Mesendoderm (in vitro differentiated cells): Measurements from ENCODE around the gene FCN3.

Experiments
- DNase-seq: peaks from one replicate; pipeline ENCODE4 v3.0.0; 2013
- H2AK5ac ChIP-seq: 2 replicates; pipeline ENCODE4 v1.6.1; 2013; ENCODE audit warnings: low read length, inconsistent platforms
- H2BK120ac ChIP-seq: 2 replicates; pipeline ENCODE4 v1.6.1; 2013; ENCODE audit warnings: low read depth, mild to moderate bottlenecking, low read length, moderate library complexity, mixed read lengths
- H2BK15ac ChIP-seq: replicated peaks from 2 replicates; pipeline ENCODE4 v1.6.1; 2013; ENCODE audit warnings: low read depth, mild to moderate bottlenecking, moderate library complexity
- H2BK5ac ChIP-seq: 2 replicates; pipeline ENCODE4 v1.6.1; 2013; ENCODE audit warnings: low read length, inconsistent platforms
- H3K18ac ChIP-seq: 2 replicates; pipeline ENCODE4 v1.6.1; 2013; ENCODE audit warnings: mild to moderate bottlenecking, low read length, mixed read lengths
- H3K23ac ChIP-seq: one replicate; pipeline ENCODE4 v1.6.1; 2013; ENCODE audit warnings: low read length
- H3K27ac ChIP-seq: 2 replicates; pipeline ENCODE4 v1.5.1; 2013; ENCODE audit warnings: low read depth, mild to moderate bottlenecking, inconsistent platforms, low read length, moderate library complexity
- H3K27me3 ChIP-seq: 2 replicates; pipeline ENCODE4 v1.6.1; 2013; ENCODE audit warnings: low read length, control low read depth, mild to moderate bottlenecking, inconsistent platforms; ENCODE audit not compliant: insufficient read depth, poor library complexity
- H3K36me3 ChIP-seq: 2 replicates; pipeline ENCODE4 v1.6.1; 2013; ENCODE audit warnings: low read length, inconsistent platforms; ENCODE audit not compliant: control insufficient read depth, insufficient read depth
- H3K4ac ChIP-seq: one replicate; pipeline ENCODE4 v1.6.1; 2013; ENCODE audit warnings: low read depth, mild to moderate bottlenecking, low read length, moderate library complexity
- H3K4me1 ChIP-seq: 2 replicates; pipeline ENCODE4 v1.6.1; 2013; ENCODE audit warnings: low read depth, low read length, inconsistent platforms; ENCODE audit not compliant: control insufficient read depth
- H3K4me2 ChIP-seq: 2 replicates; pipeline ENCODE4 v1.6.1; 2013; ENCODE audit warnings: low read length
- H3K4me3 ChIP-seq: 2 replicates; pipeline ENCODE4 v1.5.1; 2013; ENCODE audit warnings: mild to moderate bottlenecking, low read length
- H3K56ac ChIP-seq: one replicate; pipeline ENCODE4 v1.6.1; 2013; ENCODE audit warnings: low read length
- H3K79me1 ChIP-seq: 2 replicates; pipeline ENCODE4 v1.6.1; 2013; ENCODE audit warnings: low read length, inconsistent platforms
- H3K79me2 ChIP-seq: 2 replicates; pipeline ENCODE4 v1.6.1; 2013; ENCODE audit warnings: mild to moderate bottlenecking, low read length; ENCODE audit not compliant: control insufficient read depth, insufficient read depth
- H3K9ac ChIP-seq: 2 replicates; pipeline ENCODE4 v1.6.1; 2013; ENCODE audit warnings: low read length, inconsistent platforms
- H4K5ac ChIP-seq: one replicate; pipeline ENCODE4 v1.6.1; 2013; ENCODE audit warnings: low read length
- H4K8ac ChIP-seq: one replicate; pipeline ENCODE4 v1.6.1; 2013; ENCODE audit warnings: low read depth, mild to moderate bottlenecking, control low read depth, low read length, moderate library complexity
- WGBS: extraction: QIAGEN DNeasy Blood & Tissue Kit; methylation state at CpG from one replicate; pipeline ENCODE4 v1.1.7; 2013; ENCODE audit warnings: low lambda C conversion rate, missing lambda C conversion rate; ENCODE audit not compliant: insufficient coverage; ENCODE audit errors: extremely low coverage; 5-methylcytosine and 5-hydroxymethylcytosine counted together

Gene FCN3

DNA sequence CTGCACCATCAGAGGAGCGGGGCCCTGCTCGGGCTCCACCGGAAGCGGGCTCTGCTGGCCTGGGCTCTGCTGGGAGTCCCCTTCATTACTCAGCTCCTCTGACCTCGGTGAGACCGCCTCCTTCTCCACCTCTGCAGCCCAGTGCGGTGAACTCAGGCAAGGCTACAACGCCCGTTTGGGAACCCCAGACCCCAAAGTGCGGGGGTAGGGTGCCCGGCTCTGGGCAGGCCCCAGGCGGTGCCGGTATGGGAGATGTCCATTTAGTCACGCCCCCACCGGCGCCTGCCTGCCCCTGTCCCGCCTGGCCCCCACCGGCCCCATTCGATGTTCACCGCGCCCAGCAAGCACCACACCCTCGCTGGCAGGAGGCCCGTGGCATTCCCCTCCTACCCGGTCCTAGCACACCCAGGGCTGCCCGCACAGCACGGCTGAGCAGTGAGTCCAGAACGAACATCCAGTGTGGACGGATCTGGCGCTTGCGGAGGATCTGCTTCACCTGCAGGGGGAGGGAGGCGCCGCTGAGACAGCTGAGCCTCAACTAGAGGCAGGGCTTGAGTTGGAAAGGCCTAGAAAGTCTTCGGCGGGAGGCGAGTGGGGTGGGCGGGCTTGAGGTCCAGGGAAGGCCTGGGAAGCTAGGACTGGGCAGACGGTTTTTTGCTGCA is 17.9 kb downstream of the FCN3 start:
- no peak overlapping the region for H3K56ac ChIP-seq
- no peak overlapping the region for H3K23ac ChIP-seq
- no peaks in the 10 kb centered on the region for H3K79me2 ChIP-seq
- no peak overlapping the region for H4K8ac ChIP-seq
- no peak overlapping the region for H3K9ac ChIP-seq
- no peak overlapping the region for H3K4ac ChIP-seq
- H3K18ac ChIP-seq: no peak overlapping the region
- H2AK5ac ChIP-seq: no peak overlapping the region
- no peak overlapping the region for H3K4me3 ChIP-seq
- H4K5ac ChIP-seq: no peak overlapping the region
- no peak overlapping the region for H3K27ac ChIP-seq
- peak; percentile 43 for DNase-seq
- no peak overlapping the region for H2BK15ac ChIP-seq
- peaks cover 6% of the 10 kb centered on the region for H3K4me1 ChIP-seq
- H3K36me3 ChIP-seq: no peaks in the 10 kb centered on the region
- H3K4me2 ChIP-seq: no peak overlapping the region
- no peak overlapping the region for H2BK120ac ChIP-seq
- no CpG with 5 or more reads among the region's 37 CpGs for WGBS
- no peaks in the 10 kb centered on the region for H3K27me3 ChIP-seq
- H2BK5ac ChIP-seq: no peak overlapping the region
- no peaks in the 10 kb centered on the region for H3K79me1 ChIP-seq

DNA sequence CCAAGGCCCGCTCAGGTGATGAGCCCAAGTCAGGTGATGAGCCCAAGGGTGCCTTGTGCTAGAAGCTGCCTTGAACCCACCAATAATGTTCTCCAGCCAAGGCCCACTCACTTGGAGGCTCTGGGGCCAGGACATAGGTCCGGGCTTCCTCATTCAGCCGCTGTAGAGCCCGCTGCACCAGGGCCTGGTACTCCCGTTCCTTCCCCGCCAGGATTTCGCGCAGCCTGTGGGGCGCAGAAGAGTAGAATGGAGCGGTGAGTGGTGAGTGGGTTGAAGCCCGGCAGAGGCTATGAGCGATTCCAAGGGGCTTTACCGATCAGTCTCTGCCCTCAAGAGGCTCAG is 18.4 kb downstream of the FCN3 start:
- H3K27me3 ChIP-seq: no peaks in the 10 kb centered on the region
- H3K36me3 ChIP-seq: no peaks in the 10 kb centered on the region
- no peak overlapping the region for H3K27ac ChIP-seq
- no peak overlapping the region for H3K56ac ChIP-seq
- H2BK120ac ChIP-seq: no peak overlapping the region
- no peaks in the 10 kb centered on the region for H3K79me1 ChIP-seq
- H3K18ac ChIP-seq: no peak overlapping the region
- no peak overlapping the region for H3K9ac ChIP-seq
- no peak overlapping the region for H3K4me2 ChIP-seq
- H2AK5ac ChIP-seq: no peak overlapping the region
- peaks cover 6% of the 10 kb centered on the region for H3K4me1 ChIP-seq
- no peak overlapping the region for H4K8ac ChIP-seq
- H3K4me3 ChIP-seq: no peak overlapping the region
- no peak overlapping the region for H4K5ac ChIP-seq
- no peak overlapping the region for H3K4ac ChIP-seq
- no peak overlapping the region for H2BK15ac ChIP-seq
- no peaks in the 10 kb centered on the region for H3K79me2 ChIP-seq
- H3K23ac ChIP-seq: no peak overlapping the region
- DNase-seq: no peak
- no peak overlapping the region for H2BK5ac ChIP-seq
- no CpG with 5 or more reads among the region's 13 CpGs for WGBS

DNA sequence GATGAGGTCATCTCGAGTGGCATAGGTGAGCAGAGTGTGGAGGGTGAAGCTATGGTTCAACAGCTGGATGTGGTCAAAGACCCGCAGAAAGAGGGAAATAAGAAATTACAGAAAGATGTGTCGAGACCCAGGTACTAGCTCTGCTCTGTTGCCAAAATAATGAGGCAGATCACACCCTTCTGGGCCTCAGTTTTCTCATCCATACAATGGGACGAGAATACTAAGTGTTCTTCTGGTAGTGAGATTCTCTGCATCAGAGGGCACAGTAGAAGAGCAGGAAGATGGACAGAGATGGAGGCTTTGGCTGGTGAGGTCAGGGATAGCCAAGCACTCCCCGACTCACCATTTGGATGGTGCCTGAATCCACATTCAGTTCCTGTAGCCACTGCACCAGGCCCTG is 18.9 kb downstream of the FCN3 start:
- Histone ChIP-seq H3K36me3 (no peaks in the 10 kb centered on the region), H2AK5ac (no peak overlapping the region)

DNA sequence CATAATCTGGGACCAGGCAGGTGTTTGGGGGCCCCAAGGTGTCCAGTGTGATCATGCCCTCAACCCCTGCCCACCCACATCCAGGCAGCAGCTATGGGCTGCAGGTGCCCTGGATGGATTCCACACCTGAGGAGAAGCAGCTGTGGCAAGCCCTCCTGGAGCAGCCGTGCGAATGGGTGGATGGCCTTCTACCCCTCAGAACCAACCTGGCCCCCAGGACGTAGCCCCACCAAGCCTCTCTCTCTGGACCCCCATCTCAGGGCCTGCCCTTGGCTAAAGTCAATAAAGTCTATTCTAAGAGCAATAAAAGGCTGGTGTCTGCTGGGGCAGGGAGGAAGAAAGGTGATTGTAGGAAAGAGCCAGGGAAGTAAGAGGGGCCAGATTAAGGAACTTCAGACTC is 21.0 kb downstream of the FCN3 start:
- no CpG with 5 or more reads among the region's 3 CpGs for WGBS
- no peak overlapping the region for H3K4me2 ChIP-seq
- no peak overlapping the region for H4K8ac ChIP-seq
- no peak overlapping the region for H3K18ac ChIP-seq
- H3K27ac ChIP-seq: no peak overlapping the region
- H3K79me1 ChIP-seq: peaks cover 2% of the 10 kb centered on the region
- no peak overlapping the region for H2BK120ac ChIP-seq
- no peak overlapping the region for H2BK5ac ChIP-seq
- H3K9ac ChIP-seq: no peak overlapping the region
- no peaks in the 10 kb centered on the region for H3K79me2 ChIP-seq
- no peak overlapping the region for H3K23ac ChIP-seq
- H3K27me3 ChIP-seq: no peaks in the 10 kb centered on the region
- H3K4ac ChIP-seq: no peak overlapping the region
- H3K4me3 ChIP-seq: no peak overlapping the region
- no peaks in the 10 kb centered on the region for H3K36me3 ChIP-seq
- H4K5ac ChIP-seq: no peak overlapping the region
- H2AK5ac ChIP-seq: no peak overlapping the region
- H3K56ac ChIP-seq: no peak overlapping the region
- H2BK15ac ChIP-seq: no peak overlapping the region
- DNase-seq: no peak
- H3K4me1 ChIP-seq: peaks cover 2% of the 10 kb centered on the region

More for the DNA sequence above, 18.9 kb downstream of the FCN3 start:
- Histone ChIP-seq H4K8ac (no peak overlapping the region), H2BK5ac (no peak overlapping the region), H3K4me2 (no peak overlapping the region), H3K27ac (no peak overlapping the region), H4K5ac (no peak overlapping the region), H3K79me1 (no peaks in the 10 kb centered on the region), H3K27me3 (no peaks in the 10 kb centered on the region), H3K9ac (no peak overlapping the region), H3K18ac (no peak overlapping the region), H2BK120ac (no peak overlapping the region), H3K4ac (no peak overlapping the region), H3K23ac (no peak overlapping the region), H3K4me3 (no peak overlapping the region), H2BK15ac (no peak overlapping the region), H3K4me1 (peaks cover 6% of the 10 kb centered on the region), H3K79me2 (no peaks in the 10 kb centered on the region), H3K56ac (no peak overlapping the region)
- WGBS: no CpG with 5 or more reads among the region's 5 CpGs
- DNase-seq: no peak

DNA sequence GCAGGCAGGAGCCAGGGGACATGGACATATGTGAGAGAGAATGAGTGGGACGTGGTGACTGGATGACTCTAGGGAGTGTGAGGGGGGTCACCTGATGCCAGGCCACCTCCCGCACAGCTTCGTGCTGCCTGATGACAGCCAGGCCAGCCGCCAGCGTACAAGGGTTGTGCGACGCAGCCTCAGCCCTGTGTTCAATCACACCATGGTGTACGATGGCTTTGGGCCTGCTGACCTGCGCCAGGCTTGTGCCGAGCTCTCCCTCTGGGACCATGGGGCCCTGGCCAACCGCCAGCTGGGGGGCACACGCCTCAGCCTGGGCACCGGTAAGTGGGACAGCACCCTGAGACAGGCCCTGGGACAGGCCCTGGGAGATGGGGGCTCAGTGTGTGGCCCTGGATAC is 21.5 kb downstream of the FCN3 start:
- Histone ChIP-seq H3K9ac (no peak overlapping the region), H3K4me3 (no peak overlapping the region), H3K27me3 (no peaks in the 10 kb centered on the region), H2BK120ac (no peak overlapping the region), H3K79me1 (peaks cover 2% of the 10 kb centered on the region), H4K8ac (no peak overlapping the region), H3K56ac (peak overlapping the region; percentile 25), H3K4me2 (no peak overlapping the region), H3K4ac (no peak overlapping the region), H3K23ac (no peak overlapping the region), H4K5ac (no peak overlapping the region), H3K79me2 (no peaks in the 10 kb centered on the region), H3K36me3 (no peaks in the 10 kb centered on the region), H2BK15ac (no peak overlapping the region), H3K27ac (no peak overlapping the region), H2AK5ac (no peak overlapping the region), H3K4me1 (peaks cover 2% of the 10 kb centered on the region), H2BK5ac (no peak overlapping the region), H3K18ac (no peak overlapping the region)
- WGBS: no CpG with 5 or more reads among the region's 13 CpGs
- no peak for DNase-seq

DNA sequence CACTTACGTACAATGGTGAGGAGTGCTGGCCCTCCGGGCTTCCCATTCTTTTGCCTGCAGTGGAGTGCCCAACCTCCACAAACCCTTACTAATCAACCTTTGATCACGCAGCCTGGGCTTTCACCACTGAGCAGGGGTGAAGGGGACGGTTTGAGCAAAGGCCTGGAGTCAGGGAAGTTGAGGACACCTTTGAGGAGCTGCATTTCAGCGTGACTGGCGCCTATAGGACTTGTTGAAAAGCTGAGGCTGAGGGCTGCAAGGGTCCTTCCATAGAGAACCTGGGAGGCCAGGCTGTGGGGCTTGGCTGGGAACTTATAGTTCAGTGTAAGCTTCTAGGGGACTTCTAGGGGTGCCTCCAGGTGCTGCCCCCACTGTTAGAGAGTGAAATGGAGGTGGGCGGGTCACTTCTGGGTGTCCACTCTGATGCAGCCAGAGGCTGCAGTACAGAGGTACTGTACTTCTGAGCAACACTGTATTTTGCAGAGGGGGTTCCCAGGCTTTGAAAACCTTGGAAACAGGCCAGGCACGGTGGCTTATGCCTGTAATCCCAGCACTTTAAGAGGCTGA is 23.0 kb downstream of the FCN3 start:
- Histone ChIP-seq H3K9ac (peak overlapping the region; percentile 77), H3K27me3 (no peaks in the 10 kb centered on the region), H2BK120ac (no peak overlapping the region), H3K27ac (no peak overlapping the region), H3K18ac (peak overlapping the region; percentile 23), H3K4me2 (peak overlapping the region; percentile 56), H2AK5ac (no peak overlapping the region), H2BK15ac (no peak overlapping the region), H4K8ac (no peak overlapping the region), H3K23ac (no peak overlapping the region), H2BK5ac (no peak overlapping the region), H3K4ac (no peak overlapping the region), H4K5ac (no peak overlapping the region), H3K56ac (peak overlapping the region; percentile 89), H3K79me1 (peaks cover 2% of the 10 kb centered on the region), H3K79me2 (no peaks in the 10 kb centered on the region), H3K4me3 (peak overlapping the region; percentile 48), H3K36me3 (no peaks in the 10 kb centered on the region), H3K4me1 (no peaks in the 10 kb centered on the region)
- WGBS: no CpG with 5 or more reads among the region's 8 CpGs
- DNase-seq: no peak
